Kidney epithelial cell (primary cell): ENCODE results near the gene TMC8. TPM values are rescaled to one million over a fixed set of nuclear protein-coding genes. Genes with fewer than 3 reads are reported as not detected.
"Not testable (repeated sequence)": the region's sequence is repeated elsewhere in the genome, so short reads cannot be mapped to it uniquely, and the experiment has no call there.

Experiments
- DNase-seq: peaks from one replicate; pipeline ENCODE4 v3.0.0-alpha.2; 2010; ENCODE audit warnings: low read depth
- H3K27me3 ChIP-seq: 2 replicates; pipeline ENCODE4 v1.6.0; 2011; ENCODE audit warnings: low read length; ENCODE audit not compliant: control insufficient read depth, insufficient read depth
- H3K36me3 ChIP-seq: 2 replicates; pipeline ENCODE4 v1.5.1; 2011; ENCODE audit warnings: low read length; ENCODE audit not compliant: control insufficient read depth, insufficient read depth
- H3K4me3 ChIP-seq: 2 replicates; pipeline ENCODE4 v1.5.1; 2011; ENCODE audit warnings: low read depth, mild to moderate bottlenecking, control low read depth, low read length
- CTCF ChIP-seq: IDR thresholded peaks from 2 replicates; pipeline ENCODE4 v1.5.1; 2011; ENCODE audit warnings: mild to moderate bottlenecking, moderate library complexity, low read length, control low read depth, inconsistent platforms; ENCODE audit not compliant: insufficient read depth, poor library complexity, severe bottlenecking
- total RNA-seq: library from RNA; depleted of rRNA; stranded (reverse); fragments of >200 nt; gene quantifications from 2 replicates; pipeline ENCODE4 v1.2.3, GENCODE V29; 2015

Gene TMC8
- total RNA-seq, 1 donor from 2014 or later: 6.4 TPM

- Histone ChIP-seq H3K27me3 (peaks cover 29% of the 10 kb centered on the region), H3K36me3 (no peaks in the 10 kb centered on the region), H3K4me3 (no peak overlapping the region)
- no peak for DNase-seq
- TF ChIP-seq CTCF: no peak
These were observed 4.4 kb downstream of the TMC8 start for GRCh38 chr17:78134899-78135385.

GRCh38 chr17:78135858-78136500 is 5.4 kb downstream of the TMC8 start:
- no peak for DNase-seq
- H3K4me3 ChIP-seq: no peak overlapping the region
- H3K27me3 ChIP-seq: peaks cover 27% of the 10 kb centered on the region
- H3K36me3 ChIP-seq: no peaks in the 10 kb centered on the region
- TF ChIP-seq CTCF: no peak

GRCh38 chr17:78137392-78138203 is 7.0 kb downstream of the TMC8 start:
- Histone ChIP-seq H3K36me3 (no peaks in the 10 kb centered on the region), H3K4me3 (no peak overlapping the region), H3K27me3 (peaks cover 11% of the 10 kb centered on the region)
- no peak for DNase-seq
- peak; percentile 35 for TF ChIP-seq CTCF

- H3K36me3 ChIP-seq: no peaks in the 10 kb centered on the region
- DNase-seq: no peak
- H3K27me3 ChIP-seq: peaks cover 7% of the 10 kb centered on the region
- no peak overlapping the region for H3K4me3 ChIP-seq
- TF ChIP-seq CTCF: no peak
These were observed 7.9 kb downstream of the TMC8 start for GRCh38 chr17:78138204-78139060.

- H3K4me3 ChIP-seq, H3K27me3 ChIP-seq, H3K36me3 ChIP-seq, DNase-seq: not testable (repeated sequence)
These were observed 9.2 kb downstream of the TMC8 start for GRCh38 chr17:78139861-78140168.
